ENCODE results near the gene MLPH.

Gene MLPH

DNA sequence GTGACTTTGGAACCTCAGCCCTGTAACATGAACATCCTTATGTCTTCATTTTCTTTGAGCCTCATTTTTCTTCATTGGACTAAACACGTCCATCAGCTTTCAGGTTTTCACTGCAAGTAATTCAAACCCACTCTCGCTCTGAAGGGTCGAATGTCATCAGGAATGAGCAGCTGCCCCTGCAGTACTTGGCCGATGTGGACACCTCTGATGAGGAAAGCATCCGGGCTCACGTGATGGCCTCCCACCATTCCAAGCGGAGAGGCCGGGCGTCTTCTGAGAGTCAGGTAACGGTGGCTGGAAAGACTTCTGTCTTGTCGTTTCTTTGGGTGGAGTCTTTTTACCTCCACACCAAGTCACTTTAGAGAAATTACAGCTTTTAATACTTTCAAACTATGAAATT, 40.2 kb downstream of the MLPH start:
- DNase-seq = no peak

DNA sequence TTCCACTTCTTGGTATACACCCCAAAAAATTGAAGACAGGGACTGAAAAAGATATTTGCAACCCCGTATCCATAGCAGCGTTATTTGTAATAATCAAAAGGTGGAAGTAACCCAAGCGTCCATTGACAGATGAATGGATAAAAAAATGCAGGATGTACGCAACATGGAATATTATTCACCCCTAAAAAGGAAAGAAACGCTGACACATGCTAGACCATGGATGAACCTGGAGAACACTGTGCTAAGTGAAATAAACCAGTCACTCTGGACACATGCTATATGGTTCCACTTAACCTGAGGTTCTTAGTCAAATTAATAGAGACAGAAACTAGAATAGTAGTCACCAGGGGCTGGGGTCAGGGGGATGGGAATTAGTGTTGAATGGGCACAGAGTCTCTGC, 40.7 kb downstream of the MLPH start:
- DNase-seq = no peak

DNA sequence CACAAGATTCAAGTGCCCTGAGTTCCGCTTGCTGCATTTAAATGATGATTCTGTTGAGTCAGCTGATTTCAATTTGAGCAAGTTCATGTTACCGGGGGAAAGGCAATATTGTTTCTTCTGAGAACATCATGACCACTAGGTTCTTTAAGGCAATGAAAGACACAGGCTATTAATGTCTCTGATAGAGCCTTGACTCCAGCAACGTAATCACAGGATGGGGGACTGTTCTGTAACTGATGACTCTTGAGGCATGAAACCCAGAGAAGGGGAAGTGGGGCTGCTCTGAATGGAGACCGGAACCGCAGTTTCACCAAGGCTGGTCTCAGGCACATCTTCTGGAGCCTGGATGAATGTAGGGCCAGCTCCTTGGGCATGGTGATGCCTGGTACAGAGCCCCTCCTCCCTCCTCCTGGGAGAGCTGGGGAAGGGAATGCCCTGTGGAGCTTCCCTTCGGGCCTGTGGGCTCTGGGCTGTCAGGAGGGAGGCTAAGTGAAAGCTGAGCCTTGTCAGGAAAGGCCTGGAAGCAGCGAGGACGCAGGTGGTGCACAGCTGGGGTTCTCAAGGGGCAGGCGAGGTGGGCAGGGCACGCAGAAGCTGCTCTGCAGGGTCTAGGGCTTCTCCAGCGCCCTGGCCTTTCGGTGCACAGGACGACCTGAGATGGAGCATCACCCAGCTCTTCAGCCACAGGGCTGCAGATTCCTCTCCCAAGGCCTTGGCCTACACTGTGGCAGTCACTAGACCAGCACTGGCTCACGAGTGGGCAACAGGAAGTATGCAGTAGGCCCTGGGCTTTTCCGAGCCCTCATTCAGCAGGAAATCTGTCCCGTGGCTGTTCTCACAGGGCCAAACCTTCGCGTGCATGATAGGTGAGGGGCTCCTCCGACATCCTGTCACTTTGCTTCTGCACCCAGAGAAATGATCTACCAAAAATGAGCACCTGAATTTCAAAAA, 42.7 kb downstream of the MLPH start:
- no peak for DNase-seq

DNA sequence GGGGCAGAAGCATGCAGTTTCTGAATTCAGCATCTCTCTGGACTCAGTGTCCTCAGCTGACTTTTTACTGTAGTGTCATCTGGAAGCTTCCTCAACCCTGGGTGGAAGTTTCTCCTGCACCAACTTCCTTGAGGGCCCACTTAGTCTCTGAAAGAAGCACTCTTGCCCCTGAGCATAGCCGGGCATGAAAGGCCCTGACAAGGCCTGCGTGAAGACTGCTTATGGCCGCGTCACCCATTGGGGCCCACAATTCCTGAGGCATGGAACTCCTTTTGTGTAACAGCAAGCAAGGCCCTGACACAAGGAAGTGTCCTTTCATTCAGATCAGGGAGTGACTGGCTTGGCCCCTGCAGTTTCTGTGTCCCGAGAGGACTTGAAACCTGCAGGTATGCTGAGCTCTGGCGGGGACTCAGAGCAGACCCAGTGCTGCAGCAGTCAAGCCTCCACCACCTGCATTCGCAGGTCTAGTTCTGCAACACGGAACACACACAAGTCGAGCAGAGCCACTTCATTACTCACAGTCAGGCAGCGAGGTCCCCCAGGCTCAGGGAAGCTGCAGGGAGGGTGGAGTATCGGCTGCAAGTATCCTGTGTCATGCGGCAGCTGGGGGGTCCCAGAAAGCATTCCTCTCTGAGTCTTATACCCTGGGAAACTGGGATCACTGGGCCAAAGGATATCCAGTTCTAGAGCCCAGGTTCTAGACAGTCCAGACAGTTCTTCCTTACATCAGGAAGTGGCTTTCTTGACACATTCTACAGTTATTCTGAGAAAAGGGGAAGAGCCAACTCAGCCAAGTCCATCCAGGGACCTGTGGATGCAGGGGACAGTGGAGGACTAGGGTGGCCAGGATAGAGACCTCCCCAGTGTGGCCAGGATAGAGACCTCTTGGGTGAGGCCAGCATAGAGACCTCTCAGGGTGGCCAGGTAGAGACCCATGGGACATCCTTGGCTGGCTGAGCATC, 43.7 kb downstream of the MLPH start:
- no peak for DNase-seq

DNA sequence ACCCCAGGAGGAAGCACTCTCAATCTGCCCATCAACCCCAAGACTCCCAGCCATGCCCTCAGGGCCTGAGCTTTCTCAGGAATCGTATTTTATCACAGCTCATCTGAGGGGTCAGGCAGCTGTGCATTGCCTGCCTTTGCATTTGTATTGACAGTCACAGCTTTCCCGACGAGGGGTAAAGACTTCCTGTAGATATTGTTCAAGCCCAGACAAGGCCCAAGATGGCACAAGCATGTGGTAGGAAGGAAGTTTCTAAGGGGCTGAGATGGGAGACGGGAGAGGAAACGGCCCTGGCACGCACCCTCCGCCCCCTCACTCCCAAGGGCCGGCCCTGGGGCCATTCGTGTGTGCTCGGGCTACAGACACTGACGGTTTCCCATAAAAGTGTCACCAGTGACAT, 45.1 kb downstream of the MLPH start:
- DNase-seq = no peak

DNA sequence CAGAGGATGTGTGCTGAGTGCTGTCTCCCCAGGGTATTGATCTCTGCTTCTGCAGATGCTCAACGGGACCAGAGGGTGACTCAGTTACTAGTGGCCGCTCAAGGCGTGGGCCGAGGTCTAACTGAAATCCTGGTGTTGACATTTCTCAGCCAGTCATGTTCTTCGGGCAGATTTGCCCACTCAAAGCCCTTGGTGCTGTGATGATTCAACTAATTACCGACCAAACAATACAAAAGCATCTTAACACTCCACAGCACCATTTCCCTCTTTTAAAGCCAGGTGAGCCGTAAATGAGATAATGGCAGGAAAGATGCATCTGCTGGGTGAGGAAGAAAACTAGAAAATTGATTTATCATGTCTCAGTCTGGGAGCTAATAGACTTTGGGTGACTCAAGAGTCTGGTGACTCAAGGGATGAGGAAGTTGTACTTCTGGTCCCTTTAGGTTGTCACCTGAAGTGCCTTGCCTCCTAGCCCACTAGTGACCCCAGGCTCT, 46.7 kb downstream of the MLPH start:
- DNase-seq = no peak

DNA sequence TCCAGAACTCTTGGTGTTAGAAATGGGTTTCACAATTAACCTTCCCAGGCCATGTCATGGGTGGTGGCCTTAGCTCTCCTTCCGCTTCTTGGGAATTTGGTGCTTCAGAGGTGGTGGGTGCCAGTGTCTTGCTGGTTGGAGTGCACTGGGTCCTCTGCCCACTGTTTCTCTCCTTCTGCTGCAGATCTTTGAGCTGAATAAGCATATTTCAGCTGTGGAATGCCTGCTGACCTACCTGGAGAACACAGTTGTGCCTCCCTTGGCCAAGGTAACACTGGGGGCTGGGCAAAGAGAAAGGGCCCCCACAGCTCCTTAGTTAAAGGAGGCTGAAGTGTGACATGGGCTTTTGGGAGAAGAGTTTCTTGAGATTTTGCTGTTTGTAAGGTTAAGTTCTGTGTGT, 47.3 kb downstream of the MLPH start:
- no peak for DNase-seq

DNA sequence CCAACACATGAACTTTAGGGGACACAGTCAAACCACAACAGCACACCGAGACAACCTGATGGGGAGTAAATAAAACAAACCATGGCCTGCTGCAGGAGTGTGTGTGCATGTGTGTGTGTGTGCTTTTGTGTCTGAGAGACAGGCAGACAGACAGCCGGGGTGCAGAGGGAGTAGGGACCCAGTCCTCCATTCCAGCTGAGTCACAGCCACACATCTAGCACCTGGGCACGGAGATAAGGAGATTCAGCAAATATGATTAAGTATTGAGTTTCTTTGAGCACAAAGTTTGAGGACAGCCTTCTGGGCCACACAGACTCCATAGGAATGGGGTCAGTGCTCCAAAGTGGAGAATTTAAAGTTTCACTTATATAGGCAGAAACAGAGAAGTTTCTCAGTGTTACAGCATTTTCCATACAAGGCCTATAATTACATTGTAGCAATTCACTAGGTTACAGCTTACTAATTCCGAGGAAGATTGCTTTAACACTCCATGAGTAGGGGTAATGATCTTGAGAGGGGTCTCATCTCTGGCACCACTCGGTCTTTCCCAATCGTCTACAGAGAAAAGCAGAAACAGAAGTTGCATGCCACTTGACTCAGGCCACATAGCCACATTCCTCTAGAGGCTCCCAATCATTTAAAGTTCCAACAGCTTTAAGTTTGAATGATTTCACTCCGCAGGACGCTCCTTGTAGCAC, 48.5 kb downstream of the MLPH start:
- DNase-seq = no peak

DNA sequence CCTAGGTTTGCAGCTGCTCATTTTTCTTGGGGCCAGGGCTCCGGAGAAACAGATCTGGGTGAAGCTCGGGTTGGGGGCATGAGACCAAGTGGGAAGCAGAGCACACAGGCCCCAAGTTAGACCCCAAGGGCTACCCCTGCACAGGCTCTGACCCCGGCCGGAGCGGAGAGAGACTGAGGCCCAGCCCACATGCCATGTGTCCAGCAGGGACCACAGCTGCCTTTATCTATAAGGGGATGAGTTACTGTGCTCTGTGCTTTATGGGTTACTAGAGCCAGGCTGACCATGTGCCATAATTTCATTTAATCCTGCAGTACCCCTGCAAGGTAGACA, 49.0 kb downstream of the MLPH start:
- no peak for DNase-seq

DNA sequence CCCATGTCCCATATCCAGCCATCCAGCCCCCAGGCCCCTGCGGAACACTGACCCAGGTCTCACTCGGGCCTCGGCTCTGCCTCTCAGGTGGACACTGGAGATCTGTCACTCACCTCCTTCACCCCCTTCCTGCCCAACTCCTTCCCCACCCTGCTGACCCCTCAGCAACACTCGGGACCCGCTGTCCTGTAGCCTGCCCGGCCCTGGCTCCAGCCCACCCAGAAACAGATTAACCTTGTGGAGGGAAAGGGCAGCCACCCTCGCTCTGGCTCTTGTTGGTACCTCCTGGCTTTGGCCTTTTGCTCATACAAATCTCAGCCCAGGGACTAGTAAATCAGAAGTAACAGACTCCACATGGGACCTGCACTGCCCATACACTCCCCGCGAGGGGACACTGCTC, 49.6 kb downstream of the MLPH start:
- DNase-seq = no peak

DNA sequence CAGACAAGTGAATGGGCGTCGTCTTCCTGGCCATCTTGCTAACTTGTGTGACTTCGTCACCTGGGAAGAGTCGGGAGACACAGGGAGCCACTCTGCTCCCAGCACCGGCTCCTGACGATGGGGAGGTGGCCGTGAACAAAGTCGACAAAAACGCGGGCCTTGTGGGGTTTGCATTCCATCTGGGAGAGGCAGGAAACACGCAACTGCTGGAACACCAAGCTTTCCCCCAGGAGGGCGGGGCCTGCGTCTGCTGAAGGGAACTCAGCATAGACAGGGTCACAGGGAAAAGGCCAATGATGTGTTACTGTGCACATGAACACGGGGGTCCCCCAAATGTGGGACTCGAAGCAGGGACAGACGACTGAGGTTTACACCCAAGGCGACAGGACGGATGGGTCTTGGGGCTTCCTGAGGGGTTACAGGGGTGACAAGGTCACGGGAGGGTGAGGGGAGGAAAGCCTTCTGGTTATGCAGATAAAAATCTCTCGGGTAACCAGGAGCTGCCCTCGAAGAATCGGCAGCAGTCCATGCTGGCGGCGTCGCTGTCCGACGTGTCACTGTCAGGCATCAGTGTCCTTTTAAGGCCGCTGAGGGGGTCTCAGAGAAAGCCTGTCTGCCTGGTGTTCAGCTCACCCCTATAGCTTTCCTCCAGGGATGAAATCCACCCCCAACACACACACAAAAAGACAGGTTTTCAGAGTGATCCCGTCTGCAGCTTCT, 51.1 kb downstream of the MLPH start:
- no peak for DNase-seq

DNA sequence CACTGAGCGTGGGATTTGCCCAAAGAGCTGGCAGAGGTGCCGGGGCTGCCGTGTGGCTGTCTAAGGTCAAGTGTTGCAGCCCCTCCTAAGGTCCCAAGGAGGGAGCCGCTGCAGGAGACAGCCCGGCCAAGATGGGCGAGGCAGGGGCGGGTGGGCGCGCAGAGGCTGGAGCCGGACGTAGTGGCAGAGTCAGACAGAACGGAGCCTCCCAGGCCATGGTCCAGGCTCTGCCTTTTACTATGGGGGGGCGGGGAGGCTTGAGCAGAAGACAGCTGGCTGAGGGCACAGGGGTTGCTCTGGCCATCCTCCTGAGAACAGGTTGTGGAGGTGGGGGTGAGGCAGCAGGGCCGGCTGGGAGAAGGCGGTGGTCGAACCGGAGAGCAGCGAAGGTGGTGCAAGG, 51.9 kb downstream of the MLPH start:
- DNase-seq = no peak

DNA sequence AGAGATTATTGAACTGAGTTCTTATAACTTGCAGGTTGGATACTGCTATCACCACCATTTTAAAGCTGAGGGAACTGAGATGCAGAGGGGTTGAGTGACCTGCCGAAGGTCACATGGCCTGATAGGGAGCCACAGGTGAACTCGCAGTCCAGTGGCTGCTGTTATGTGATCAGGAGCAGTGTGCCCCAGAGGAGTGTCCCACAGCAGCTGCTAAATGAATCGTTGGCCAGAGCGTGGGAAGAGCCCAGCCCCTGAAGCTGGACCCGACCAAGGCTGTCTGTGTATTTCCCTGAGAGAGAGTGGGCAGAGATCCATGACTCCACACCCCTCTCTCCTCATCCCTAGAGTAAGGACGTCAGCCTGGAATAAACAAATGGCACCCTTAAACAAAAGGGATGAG, 52.6 kb downstream of the MLPH start:
- DNase-seq = no peak

DNA sequence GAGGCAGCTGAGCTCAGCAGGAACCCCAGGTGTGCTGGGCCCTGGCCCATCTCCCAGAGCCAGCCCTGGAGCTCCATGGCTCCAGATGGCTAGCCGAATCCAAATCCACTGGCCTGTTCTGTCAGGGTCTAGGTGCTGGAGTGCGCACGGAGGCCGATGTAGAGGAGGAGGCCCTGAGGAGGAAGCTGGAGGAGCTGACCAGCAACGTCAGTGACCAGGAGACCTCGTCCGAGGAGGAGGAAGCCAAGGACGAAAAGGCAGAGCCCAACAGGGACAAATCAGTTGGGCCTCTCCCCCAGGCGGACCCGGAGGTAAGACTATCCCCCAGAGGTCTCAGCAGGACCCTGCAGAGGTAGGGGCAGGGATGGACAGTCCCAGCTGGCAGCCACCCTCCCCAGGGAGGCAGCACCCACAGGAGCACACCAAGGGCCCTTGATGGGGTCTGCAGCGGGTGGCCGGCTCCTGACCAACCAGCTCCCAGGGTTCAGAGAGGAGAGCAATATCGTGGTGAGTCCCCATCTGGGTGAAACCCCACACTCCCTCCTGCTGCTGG, 53.2 kb downstream of the MLPH start:
- DNase-seq = no peak

DNA sequence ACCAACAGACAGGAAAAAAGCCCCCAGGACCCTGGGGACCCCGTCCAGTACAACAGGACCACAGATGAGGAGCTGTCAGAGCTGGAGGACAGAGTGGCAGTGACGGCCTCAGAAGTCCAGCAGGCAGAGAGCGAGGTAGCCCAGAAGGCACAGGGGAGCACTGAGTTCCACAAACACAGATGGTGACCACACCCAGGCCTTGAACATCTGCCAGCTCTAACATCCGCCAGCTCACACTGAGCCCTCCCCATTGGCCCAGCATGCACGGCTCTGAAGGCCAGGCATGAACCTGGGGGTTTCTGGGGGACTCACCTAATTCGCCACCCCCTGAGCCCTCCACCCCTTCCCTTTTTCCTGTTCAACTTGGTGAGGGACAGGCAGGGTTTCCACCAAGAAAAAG, 53.8 kb downstream of the MLPH start:
- peak; percentile 36 for DNase-seq

DNA sequence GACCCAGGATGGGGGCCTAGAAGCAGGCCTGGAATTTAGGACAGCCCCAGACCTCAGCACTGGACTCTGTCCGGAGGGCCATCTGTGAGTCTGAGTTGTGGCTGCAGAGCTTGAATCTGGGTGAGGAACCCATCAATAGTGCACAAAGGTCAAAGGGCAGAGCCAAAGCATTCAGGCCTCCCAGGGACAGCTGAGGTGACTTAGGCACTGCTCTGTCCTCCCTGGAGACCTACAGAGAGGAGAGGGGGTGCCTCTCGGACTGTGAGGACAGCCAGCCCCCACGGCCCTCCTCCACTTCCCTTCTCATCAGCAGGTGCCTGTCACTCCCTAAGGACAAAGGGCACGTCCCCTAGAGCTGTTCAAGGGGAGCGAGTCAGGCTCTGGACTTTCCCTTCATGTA, 54.2 kb downstream of the MLPH start:
- DNase-seq = no peak

DNA sequence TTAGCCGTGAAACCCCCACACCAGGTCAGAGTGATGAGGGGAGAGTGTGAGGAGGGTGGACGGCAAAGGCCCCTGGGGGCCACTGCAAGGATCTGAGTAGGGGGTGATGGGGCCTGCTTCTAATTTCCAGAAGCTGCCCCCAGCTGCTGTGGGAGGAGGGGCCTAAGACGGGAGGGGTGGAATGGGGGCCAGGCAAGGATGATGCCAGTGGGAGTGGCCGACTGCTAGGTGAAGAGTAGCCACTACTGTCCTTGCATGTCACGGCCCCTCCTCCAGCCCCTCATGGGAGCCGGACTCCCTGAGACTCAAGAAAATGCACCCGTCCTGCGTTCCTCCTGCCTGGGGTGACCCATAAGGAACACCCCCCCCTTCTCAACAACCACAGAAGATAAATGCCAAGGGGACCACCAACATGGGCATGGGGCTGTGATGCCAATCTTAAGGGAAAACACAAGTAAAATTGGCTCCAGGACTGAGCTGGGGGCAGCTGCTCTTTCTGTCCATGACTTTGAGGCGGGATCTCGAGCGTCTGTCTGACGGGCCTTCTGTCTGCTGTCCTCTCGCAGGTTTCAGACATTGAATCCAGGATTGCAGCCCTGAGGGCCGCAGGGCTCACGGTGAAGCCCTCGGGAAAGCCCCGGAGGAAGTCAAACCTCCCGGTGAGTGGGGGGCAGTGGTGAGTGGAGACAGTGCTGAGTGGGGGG, 55.1 kb downstream of the MLPH start:
- DNase-seq = no peak

DNA sequence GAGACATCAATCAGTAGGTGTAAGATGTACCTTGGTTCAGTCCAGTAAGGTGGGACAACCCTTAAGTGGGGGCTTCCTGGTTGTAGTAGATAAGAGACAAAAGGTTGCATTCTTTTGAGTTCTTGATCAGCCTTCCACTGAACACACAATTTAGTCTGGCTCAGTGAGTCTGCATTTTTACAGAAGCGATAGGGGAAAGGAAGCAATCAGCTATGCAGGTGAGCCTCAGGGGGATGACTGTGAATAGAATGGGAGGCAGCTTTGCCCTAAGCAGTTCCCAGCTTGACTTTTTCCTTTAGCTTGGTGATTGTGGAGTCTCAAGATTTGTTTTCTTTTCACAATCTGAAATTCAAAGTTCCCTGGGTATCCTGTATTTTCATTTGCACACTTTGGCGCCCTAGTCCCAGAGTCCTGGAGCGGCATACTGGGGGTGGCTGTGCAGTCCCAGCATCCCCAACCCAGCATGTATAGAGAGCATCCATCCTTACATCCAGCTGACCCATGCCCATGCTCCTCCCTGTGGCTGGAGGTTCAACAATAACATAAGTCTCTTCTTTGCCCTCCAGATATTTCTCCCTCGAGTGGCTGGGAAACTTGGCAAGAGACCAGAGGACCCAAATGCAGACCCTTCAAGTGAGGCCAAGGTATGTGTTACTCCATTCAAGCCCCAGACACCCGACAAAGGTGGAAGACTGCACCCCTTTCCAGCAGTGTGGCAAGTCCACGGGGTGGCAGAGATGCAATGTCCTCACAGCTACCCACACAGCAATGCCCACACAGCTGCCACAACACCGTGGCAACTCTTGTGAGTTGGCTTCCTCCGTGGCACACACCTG, 59.2 kb downstream of the MLPH start:
- no peak for DNase-seq

DNA sequence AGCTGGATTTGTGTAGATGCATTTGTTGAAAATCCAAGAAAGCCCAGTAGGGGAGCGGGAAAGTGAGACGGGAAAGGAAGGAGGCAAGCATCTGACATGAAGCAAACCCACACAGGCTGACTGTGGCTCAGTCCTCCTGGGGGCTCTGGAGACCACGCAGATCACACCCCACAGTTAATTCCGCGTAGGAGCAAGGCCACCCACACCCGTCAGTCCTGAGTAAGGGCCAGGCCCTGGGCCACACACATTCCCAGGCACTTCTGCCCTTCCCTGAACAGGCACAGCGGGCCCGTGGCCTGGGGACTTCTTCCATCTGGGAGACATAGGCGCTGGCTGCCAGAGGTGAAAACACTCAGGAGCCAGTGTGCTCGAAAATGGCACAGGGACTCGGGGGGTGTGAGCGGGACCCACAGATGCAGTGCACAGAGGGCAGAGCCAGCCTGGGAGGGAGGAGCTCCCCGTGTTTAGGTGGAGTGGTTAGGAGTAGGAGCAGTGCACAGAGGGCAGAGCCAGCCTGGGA, 59.9 kb downstream of the MLPH start:
- no peak for DNase-seq

DNA sequence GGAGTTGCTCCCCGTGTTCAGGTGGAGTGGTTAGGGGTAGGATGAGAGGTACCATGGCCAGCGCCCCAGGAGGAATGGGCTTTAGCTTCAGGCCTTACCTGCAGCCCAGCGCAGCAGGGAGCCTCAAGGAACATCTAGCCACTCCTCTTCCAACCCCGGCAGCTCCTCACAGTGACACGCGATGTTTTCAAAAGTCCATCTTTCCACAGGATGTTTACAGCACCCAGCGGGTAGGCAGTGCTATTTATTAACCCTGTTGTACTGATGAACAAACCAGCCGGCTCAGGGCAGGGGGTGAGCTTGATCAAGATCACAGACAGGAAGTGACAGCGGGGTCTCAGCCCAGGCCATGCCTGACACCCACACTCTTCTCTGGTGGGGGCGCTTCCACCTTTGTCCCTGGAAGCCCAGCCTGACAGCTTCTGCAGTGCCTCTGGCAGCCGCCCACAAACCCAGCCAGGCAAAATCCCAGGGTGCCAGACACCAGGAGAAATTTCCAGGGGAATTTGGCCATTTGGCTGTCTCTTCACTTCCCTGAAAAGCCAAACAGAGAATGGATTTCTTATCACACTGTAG, 60.9 kb downstream of the MLPH start:
- no peak for DNase-seq

Data from NCI-H1092 treated with DMSO at 0.1 percent for 48 hours (cell line).